ENCODE results near the gene ZC3H4. TPM values are rescaled to one million over a fixed set of nuclear protein-coding genes. Genes with fewer than 3 reads are reported as not detected.

The ZC3H4 gene
- total and polyA plus RNA-seq, 9 of the 15 experiments (the other 6 are each of a cell fraction or from before 2014, with no cell fraction given), result 2.2 to 75.6 (median 18.3) TPM

- TF ChIP-seq ASH1L (IDR thresholded peaks at IDR 0.05; ENCODE audit: borderline replicate concordance, low read depth, partially characterized antibody) (peak; percentile 20), MIER1 (IDR thresholded peaks at IDR 0.05; ENCODE audit: low read depth) (no peak), ARNT (IDR thresholded peaks at IDR 0.05) (peak; percentile 63; a peak in 3 of 4 replicates), ZNF146 (CRISPR knock-in tag; IDR thresholded peaks at IDR 0.05; ENCODE audit: unreplicated experiment) (no peak), ZNF263 (CRISPR knock-in tag; IDR thresholded peaks at IDR 0.05; ENCODE audit: borderline replicate concordance) (no peak), BRD4 (IDR thresholded peaks at IDR 0.05) (no peak), KLF6 (CRISPR knock-in tag; IDR thresholded peaks at IDR 0.05; ENCODE audit: borderline replicate concordance) (no peak), SPI1 (IDR thresholded peaks at IDR 0.05; ENCODE audit: borderline replicate concordance, low read depth, low read length) (no peak), ARHGAP35 (IDR thresholded peaks at IDR 0.05; ENCODE audit: partially characterized antibody) (peak; percentile 24), ZNF780A (CRISPR knock-in tag; IDR thresholded peaks at IDR 0.05) (no peak), FOXA3 (CRISPR knock-in tag; conservative IDR thresholded peaks at IDR 0.05 in 1 of 2, IDR thresholded peaks at IDR 0.05 in 1 of 2) (0 out of 4 replicates have a peak, but pooled peaks of 1 of the 2 experiments have one; percentile 41), TRIM28 (IDR thresholded peaks at IDR 0.05) (0 out of 2 replicates have a peak, but pooled peaks have one; percentile 99), ZNF740 (CRISPR knock-in tag; IDR thresholded peaks at IDR 0.05) (no peak), ZNF740 (tag; IDR thresholded peaks at IDR 0.05) (peak in 1 of 2 experiments; percentile 62; a peak in 1 of 4 replicates), MAZ (CRISPR knock-in tag; conservative IDR thresholded peaks at IDR 0.05 in 1 of 2, IDR thresholded peaks at IDR 0.05 in 1 of 2) (no peak), ZNF764 (CRISPR knock-in tag; IDR thresholded peaks at IDR 0.05; ENCODE audit: low read depth) (no peak), SMARCA5 (IDR thresholded peaks at IDR 0.05) (0 out of 2 replicates have a peak, but pooled peaks have one; percentile 43), PCBP1 (IDR thresholded peaks at IDR 0.05; ENCODE audit: low read depth, low read length, poor library complexity, severe bottlenecking) (no peak), TARDBP (IDR thresholded peaks at IDR 0.05) (peak; percentile 55; the same call in 1 of the 2 replicates)
- TF ChIP-seq, protein P1, sequence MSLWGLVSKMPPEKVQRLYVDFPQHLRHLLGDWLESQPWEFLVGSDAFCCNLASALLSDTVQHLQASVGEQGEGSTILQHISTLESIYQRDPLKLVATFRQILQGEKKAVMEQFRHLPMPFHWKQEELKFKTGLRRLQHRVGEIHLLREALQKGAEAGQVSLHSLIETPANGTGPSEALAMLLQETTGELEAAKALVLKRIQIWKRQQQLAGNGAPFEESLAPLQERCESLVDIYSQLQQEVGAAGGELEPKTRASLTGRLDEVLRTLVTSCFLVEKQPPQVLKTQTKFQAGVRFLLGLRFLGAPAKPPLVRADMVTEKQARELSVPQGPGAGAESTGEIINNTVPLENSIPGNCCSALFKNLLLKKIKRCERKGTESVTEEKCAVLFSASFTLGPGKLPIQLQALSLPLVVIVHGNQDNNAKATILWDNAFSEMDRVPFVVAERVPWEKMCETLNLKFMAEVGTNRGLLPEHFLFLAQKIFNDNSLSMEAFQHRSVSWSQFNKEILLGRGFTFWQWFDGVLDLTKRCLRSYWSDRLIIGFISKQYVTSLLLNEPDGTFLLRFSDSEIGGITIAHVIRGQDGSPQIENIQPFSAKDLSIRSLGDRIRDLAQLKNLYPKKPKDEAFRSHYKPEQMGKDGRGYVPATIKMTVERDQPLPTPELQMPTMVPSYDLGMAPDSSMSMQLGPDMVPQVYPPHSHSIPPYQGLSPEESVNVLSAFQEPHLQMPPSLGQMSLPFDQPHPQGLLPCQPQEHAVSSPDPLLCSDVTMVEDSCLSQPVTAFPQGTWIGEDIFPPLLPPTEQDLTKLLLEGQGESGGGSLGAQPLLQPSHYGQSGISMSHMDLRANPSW (CRISPR knock-in tag; IDR thresholded peaks at IDR 0.05), result no peak
- TF ChIP-seq, protein P2, sequence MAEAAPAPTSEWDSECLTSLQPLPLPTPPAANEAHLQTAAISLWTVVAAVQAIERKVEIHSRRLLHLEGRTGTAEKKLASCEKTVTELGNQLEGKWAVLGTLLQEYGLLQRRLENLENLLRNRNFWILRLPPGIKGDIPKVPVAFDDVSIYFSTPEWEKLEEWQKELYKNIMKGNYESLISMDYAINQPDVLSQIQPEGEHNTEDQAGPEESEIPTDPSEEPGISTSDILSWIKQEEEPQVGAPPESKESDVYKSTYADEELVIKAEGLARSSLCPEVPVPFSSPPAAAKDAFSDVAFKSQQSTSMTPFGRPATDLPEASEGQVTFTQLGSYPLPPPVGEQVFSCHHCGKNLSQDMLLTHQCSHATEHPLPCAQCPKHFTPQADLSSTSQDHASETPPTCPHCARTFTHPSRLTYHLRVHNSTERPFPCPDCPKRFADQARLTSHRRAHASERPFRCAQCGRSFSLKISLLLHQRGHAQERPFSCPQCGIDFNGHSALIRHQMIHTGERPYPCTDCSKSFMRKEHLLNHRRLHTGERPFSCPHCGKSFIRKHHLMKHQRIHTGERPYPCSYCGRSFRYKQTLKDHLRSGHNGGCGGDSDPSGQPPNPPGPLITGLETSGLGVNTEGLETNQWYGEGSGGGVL (CRISPR knock-in tag; IDR thresholded peaks at IDR 0.05), result no peak
- TF ChIP-seq, protein P3, sequence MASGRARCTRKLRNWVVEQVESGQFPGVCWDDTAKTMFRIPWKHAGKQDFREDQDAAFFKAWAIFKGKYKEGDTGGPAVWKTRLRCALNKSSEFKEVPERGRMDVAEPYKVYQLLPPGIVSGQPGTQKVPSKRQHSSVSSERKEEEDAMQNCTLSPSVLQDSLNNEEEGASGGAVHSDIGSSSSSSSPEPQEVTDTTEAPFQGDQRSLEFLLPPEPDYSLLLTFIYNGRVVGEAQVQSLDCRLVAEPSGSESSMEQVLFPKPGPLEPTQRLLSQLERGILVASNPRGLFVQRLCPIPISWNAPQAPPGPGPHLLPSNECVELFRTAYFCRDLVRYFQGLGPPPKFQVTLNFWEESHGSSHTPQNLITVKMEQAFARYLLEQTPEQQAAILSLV (tag; IDR thresholded peaks at IDR 0.05), result peak; percentile 40; the same call in 1 of the 2 replicates
Measured at GRCh38 chr19:47130120-47130588, 16.6 kb upstream of the ZC3H4 start (continued).
